Fibroblast of the aortic adventitia (primary cell): ENCODE data around the gene CENPB. TPM values are rescaled to one million over a fixed set of nuclear protein-coding genes. Genes with fewer than 3 reads are reported as not detected.

Source experiments
- DNase-seq: peaks from one replicate; pipeline ENCODE4 v3.0.0-alpha.2; 2010; ENCODE audit warnings: low read depth
- H3K4me3 ChIP-seq: 2 replicates; pipeline ENCODE4 v1.5.1; 2011; ENCODE audit warnings: low read depth, mild to moderate bottlenecking, control low read depth, low read length, moderate library complexity
- CTCF ChIP-seq: IDR thresholded peaks from 2 replicates; pipeline ENCODE4 v1.5.1; 2011; ENCODE audit warnings: mild to moderate bottlenecking, low read length, control low read depth, inconsistent platforms; ENCODE audit not compliant: insufficient read depth
- total RNA-seq: library from RNA; depleted of rRNA; stranded (reverse); fragments of >200 nt; gene quantifications from 2 replicates; pipeline ENCODE4 v1.2.3, GENCODE V29; 2012; ENCODE audit warnings: low replicate concordance

Gene CENPB
- total RNA-seq, 1 donor = 94.8 TPM

GRCh38 chr20:3801299-3801698 is 14.8 kb upstream of the CENPB start:
- no peak for TF ChIP-seq CTCF
- DNase-seq = no peak
- no peak overlapping the region for H3K4me3 ChIP-seq

DNA sequence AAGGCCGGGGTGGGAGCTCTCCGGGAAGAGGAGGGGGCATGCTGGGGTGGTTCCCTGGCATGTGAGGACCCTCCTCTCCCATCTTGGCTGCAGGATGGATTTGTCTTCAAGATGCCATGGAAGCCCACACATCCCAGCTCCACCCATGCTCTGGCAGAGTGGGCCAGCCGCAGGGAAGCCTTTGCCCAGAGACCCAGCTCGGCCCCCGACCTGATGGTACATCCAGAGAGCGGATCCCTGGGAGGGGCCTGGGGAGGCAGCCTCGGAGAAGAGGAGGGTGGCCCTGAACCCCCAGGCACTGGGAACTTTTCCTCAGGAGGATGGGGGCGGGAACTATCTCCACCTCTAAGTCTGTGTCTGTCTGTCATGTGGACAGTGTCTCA is 14.3 kb upstream of the CENPB start:
- H3K4me3 ChIP-seq = no peak overlapping the region
- DNase-seq = no peak
- TF ChIP-seq CTCF = no peak

DNA sequence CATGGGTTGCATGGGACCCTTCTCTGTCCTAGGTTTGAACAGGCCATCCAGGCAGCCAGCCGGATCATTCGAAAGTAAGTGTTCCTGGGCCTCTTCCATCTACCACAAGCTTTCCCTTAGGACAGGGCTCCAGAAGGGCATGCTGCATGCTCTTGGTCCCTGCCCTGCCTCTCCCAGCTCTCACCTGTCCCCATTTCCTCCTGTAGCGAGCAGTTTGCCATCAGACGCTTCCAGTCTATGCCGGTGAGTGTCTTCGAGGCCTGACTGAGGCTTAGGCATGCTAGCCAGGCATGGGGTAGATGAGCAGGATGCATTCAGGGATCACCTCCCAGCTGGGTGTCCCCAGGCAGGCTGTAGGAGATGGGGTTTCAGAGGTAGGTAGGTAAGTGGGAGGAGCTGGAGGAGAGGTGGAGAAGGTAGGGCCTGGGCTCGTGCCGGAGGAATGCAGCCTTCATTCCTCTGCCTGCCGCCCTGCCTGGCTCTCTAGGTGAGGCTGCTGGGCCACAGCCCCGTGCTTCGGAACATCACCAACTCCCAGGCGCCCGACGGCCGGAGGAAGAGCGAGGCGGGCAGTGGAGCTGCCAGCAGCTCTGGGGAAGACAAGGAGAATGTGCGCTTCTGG is 13.8 kb upstream of the CENPB start:
- TF ChIP-seq CTCF = no peak
- no peak for DNase-seq

DNA sequence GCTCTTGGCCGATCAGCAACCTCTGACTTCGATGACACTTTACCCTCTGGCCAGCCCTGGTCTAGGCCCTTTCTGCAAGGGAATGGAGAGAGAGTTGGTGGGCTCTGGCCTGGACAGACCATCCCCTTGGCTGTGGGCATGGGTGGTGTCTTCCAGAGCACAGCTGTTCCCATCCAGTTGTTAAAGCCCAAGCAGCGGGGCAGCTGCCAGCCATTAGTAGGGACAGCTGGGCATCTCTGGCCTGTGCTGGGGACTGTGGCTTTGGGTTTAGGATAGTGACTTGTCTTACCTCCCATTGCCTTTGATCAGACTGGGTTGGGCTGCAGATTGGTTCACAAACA is 12.3 kb upstream of the CENPB start:
- H3K4me3 ChIP-seq = peak overlapping the region; percentile 96
- TF ChIP-seq CTCF = no peak
- DNase-seq = no peak

More for the DNA sequence above, 13.8 kb upstream of the CENPB start:
- peak overlapping the region; percentile 28 for H3K4me3 ChIP-seq

GRCh38 chr20:3798373-3798768 is 11.8 kb upstream of the CENPB start:
- H3K4me3 ChIP-seq = peak overlapping the region; percentile 96
- no peak for TF ChIP-seq CTCF

DNA sequence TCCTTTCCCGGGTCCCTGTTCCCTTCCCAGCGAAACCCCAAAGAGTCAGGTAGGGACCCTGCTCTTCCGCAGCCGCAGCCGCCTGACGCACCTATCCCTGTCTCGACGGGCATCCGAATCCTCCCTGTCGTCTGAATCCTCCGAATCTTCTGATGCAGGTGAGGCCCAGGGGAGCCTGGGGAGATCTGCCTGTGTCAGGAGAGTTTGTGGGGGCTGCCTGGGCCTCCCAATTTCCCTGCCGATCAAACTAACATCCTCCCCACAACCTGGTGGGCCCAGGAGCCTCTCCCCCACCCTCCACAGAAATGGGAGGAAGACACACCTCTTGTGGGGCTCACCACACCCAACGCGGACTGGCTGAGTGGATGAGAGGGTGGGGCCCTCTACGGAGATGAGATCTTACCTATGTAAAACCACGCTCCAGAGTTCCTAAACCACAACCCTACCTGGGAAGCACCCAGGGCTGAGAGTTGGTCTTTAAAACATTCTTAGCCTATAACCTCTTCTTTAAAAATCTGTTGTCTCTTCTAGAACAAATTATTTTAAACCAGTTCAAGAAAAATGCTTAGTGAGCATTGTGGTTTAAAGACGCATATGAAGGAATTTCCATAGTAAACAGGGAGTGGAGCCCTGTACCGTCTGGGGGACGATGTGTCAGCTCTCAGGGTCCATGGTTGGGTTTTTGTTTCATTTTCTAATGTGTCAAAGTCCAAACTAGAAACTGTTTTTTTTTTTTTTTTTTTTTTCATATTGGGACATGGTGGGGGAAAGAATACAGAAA is 11.2 kb upstream of the CENPB start:
- no peak for TF ChIP-seq CTCF
- H3K4me3 ChIP-seq = peak overlapping the region; percentile 96
- DNase-seq = no peak

More at GRCh38 chr20:3798373-3798768, 11.8 kb upstream of the CENPB start:
- no peak for DNase-seq
